ENCODE measurements around the gene VENTX.
"Not testable (repeated sequence)": the region's sequence is repeated elsewhere in the genome, so short reads cannot be mapped to it uniquely, and the experiment has no call there.

DNA sequence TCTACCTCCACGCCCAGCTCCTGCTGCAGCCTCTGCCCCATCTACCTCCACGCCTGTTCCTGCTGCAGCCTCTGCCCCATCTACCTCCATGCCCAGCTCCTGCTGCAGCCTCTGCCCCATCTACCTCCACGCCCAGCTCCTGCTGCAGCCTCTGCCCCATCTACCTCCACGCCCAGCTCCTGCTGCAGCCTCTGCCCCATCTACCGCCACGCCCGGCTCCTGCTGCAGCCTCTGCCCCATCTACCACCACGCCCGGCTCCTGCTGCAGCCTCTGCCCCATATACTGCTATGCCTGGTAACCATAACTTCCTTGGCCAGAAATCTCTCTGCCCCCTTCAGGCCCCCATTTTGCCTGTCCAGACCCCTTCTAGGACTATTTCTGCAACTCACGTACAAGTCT, 27.4 kb downstream of the VENTX start:
- not testable (repeated sequence) for TF ChIP-seq CEBPB (IDR thresholded peaks at IDR 0.05; ENCODE audit: low read depth, low read length); CTCF (conservative IDR thresholded peaks at IDR 0.05; ENCODE audit: low read depth, low read length); MAFK (IDR thresholded peaks at IDR 0.05; ENCODE audit: low read depth, low read length)
